PC-9 (cell line): Measurements from ENCODE around the gene ADGRD1. TPM values are rescaled to one million over a fixed set of nuclear protein-coding genes. Genes with fewer than 3 reads are reported as not detected.

ENCODE experiments used
- BruUV-seq: library from RNA; stranded (reverse); fragments of 400-500 nt; replicated peaks from 2 replicates; lab custom pipeline; 2021; lab: Mats Ljungman, UMichigan
- CTCF ChIA-PET: fragments of 300-600 bp; sonication (Branson Sonifier 250); formaldehyde crosslinking; loops from one replicate; lab custom pipeline; 2022; ENCODE audit warnings: antibody characterized with exemption; lab: Charles Lee
- POLR2A ChIA-PET: fragments of 300-600 bp; sonication (Branson Sonifier 250); formaldehyde crosslinking; loops from one replicate; lab custom pipeline; 2022; ENCODE audit warnings: antibody characterized with exemption; ENCODE audit not compliant: unreplicated experiment; lab: Charles Lee
- DNase-seq, 2 experiments: peaks; one replicate each; pipeline versions ENCODE4 v3.0.0 to v3.0.0-alpha.2; 2015 to 2022; ENCODE audit warnings: mixed read lengths in 1 of 2
- H2AFZ ChIP-seq: fragments of 200-600 bp; sonication (generic); 2 replicates; pipeline ENCODE4 v1.8.1; 2017; ENCODE audit warnings: antibody characterized with exemption
- H3F3A ChIP-seq: fragments of 200-600 bp; sonication (generic); 2 replicates; pipeline ENCODE4 v1.8.1; 2017; ENCODE audit warnings: antibody characterized with exemption, mild to moderate bottlenecking, low read depth; ENCODE audit not compliant: insufficient read depth
- H3K27ac ChIP-seq: fragments of 200-600 bp; sonication (generic); 2 replicates; pipeline ENCODE4 v1.6.1; 2016; ENCODE audit warnings: mixed run types
- H3K27me3 ChIP-seq: fragments of 200-600 bp; sonication (generic); 2 replicates; pipeline ENCODE4 v1.6.1; 2016; ENCODE audit warnings: low read depth, mixed run types; ENCODE audit not compliant: insufficient read depth
- H3K36me3 ChIP-seq: fragments of 200-600 bp; sonication (generic); 2 replicates; pipeline ENCODE4 v1.6.1; 2016; ENCODE audit warnings: low read depth, mixed run types
- H3K4me1 ChIP-seq: fragments of 200-600 bp; sonication (generic); replicated peaks from 2 replicates; pipeline ENCODE4 v1.6.1; 2016; ENCODE audit warnings: mixed run types; ENCODE audit not compliant: insufficient read depth
- H3K4me2 ChIP-seq: fragments of 200-600 bp; sonication (generic); 2 replicates; pipeline ENCODE4 v1.6.1; 2017; ENCODE audit warnings: mixed run types
- H3K4me3 ChIP-seq: fragments of 200-600 bp; sonication (generic); 2 replicates; pipeline ENCODE4 v1.6.1; 2016; ENCODE audit warnings: mixed run types
- H3K79me2 ChIP-seq: fragments of 200-600 bp; sonication (generic); 2 replicates; pipeline ENCODE4 v1.6.1; 2017; ENCODE audit warnings: low read depth, mixed run types
- H3K9me2 ChIP-seq: fragments of 200-600 bp; sonication (generic); 2 replicates; pipeline ENCODE4 v1.8.1; 2017; ENCODE audit warnings: mild to moderate bottlenecking; ENCODE audit not compliant: insufficient read depth
- H3K9me3 ChIP-seq: fragments of 200-600 bp; sonication (generic); 2 replicates; pipeline ENCODE4 v1.8.1; 2016; ENCODE audit warnings: low read depth; ENCODE audit not compliant: insufficient read depth
- H4K20me1 ChIP-seq: fragments of 200-600 bp; sonication (generic); 2 replicates; pipeline ENCODE4 v1.8.1; 2017; ENCODE audit not compliant: insufficient read depth
- EZH2 ChIP-seq: fragments of 200-600 bp; sonication (generic); IDR thresholded peaks from 2 replicates; pipeline ENCODE4 v1.8.0; 2017; ENCODE audit warnings: antibody characterized with exemption, low read depth
- intact Hi-C: fragments of 100-400 bp; cut with micrococcal nuclease; formaldehyde crosslinking; loops from one replicate; pipeline ENCODE4 v1.10.0; 2022; ENCODE audit not compliant: unreplicated experiment
- total RNA-seq: library from RNA; stranded (reverse); gene quantifications from 2 replicates; pipeline ENCODE4 v1.2.3, GENCODE V29; 2021
- TF ChIP-seq, protein P1 (sequence below): fragments of 200-600 bp; sonication (generic); conservative IDR thresholded peaks from 2 replicates; pipeline ENCODE4 v1.6.1; 2017; ENCODE audit warnings: mixed run types, antibody characterized with exemption, mild to moderate bottlenecking, moderate library complexity

The ADGRD1 gene
- total RNA-seq, 1 experiment from 2014 or later = not detected

DNA sequence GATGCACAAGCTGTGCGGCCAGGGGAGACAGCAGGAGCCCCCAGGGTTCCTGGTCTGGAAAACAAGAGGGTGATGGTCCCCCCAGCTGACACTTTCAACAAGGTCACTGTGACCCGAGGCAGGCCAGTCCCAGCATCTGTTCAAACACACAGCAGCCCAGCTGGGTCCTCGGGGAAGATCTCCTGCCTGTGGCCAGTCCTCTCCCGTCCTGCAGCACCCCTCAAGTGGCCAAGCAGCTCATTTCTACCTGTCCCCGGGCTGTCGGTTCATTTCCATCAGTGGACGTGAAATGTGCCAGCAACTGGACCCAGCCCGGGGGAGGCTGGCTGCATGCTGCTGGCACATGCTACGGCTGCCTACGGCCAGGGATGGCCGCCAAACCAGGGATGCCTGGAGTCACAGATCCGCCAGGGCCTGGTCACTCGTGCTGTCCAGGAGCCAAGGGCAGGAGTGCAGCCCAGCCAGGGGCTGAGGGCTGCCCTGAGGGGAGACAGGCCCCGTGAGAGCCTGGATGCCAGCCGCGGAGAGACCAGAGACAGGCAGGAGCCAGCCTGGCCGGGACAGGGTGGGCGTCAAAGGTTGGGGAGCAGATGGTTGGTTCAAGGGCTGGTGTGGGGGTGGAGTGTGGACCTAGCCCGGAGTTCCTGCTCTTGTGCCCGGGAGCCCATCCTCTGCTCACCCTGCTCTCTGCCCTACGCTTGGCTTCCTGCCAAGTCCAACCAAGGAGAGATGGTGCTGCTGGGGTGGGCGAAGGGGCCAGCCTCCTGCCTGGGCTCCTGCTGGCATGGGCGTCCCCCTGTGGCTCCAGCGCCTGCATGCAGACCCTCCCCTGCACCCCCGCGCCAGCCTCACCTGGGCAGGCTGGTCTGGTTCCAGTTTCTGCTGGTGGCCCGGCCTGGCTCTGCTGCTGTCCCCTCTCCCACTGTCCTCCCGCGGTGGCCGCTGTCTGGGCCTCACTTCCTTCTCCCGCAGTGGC lies 143.8 kb downstream of the ADGRD1 start:
- intact Hi-C loops = no loop called here
- no TSS peak for BruUV-seq

DNA sequence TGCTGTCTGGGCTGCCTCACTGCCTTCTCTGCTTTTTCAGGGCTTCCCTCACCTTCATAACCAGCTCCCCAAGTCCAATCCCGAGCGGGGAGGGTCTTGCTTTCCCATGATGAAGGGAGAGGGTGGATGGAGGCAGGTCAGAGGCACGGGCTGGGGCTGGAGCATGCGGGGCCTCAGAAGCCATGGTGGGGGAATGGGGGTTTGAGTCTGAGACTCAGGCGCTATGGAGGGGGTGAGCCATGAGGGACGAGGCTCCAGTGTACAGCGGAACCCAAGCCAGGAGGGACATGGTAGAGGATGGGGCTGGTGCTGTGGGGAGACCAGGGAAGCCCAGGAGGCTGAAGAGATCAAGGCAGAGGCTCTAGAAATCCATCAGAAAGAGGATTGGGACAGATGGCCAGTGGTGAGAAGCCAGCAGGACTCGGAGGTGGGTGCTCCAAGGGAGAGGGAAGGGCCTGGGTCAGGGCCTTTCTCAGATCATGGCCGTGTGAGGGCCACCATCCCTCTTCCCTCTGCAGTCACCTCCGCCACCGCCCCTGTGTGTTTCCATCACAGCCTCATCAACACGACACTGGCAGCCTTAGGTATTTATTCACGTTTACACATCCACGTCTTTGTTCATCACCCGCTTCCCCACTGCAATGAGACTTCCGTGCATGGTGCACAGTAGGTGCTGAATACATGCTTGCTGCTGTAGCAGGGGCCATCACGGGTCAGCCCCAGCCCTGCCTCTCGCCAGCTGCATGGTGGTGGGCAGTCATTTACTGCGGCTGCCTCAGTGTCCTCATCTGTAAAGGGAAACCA lies 144.7 kb downstream of the ADGRD1 start:
- Histone ChIP-seq H3K27me3 (peaks cover 88% of the 10 kb centered on the region), H4K20me1 (no peaks in the 10 kb centered on the region), H3K36me3 (no peaks in the 10 kb centered on the region), H3K27ac (no peak overlapping the region), H3F3A (no peaks in the 10 kb centered on the region), H3K79me2 (no peaks in the 10 kb centered on the region), H3K9me3 (no peaks in the 10 kb centered on the region), H3K9me2 (no peaks in the 10 kb centered on the region), H3K4me2 (no peak overlapping the region), H3K4me1 (no peaks in the 10 kb centered on the region), H3K4me3 (no peak overlapping the region), H2AFZ (no peak overlapping the region)
- CTCF ChIA-PET = no interaction called here
- POLR2A ChIA-PET = no interaction called here
- no peak for TF ChIP-seq EZH2
- TF ChIP-seq, protein P1, sequence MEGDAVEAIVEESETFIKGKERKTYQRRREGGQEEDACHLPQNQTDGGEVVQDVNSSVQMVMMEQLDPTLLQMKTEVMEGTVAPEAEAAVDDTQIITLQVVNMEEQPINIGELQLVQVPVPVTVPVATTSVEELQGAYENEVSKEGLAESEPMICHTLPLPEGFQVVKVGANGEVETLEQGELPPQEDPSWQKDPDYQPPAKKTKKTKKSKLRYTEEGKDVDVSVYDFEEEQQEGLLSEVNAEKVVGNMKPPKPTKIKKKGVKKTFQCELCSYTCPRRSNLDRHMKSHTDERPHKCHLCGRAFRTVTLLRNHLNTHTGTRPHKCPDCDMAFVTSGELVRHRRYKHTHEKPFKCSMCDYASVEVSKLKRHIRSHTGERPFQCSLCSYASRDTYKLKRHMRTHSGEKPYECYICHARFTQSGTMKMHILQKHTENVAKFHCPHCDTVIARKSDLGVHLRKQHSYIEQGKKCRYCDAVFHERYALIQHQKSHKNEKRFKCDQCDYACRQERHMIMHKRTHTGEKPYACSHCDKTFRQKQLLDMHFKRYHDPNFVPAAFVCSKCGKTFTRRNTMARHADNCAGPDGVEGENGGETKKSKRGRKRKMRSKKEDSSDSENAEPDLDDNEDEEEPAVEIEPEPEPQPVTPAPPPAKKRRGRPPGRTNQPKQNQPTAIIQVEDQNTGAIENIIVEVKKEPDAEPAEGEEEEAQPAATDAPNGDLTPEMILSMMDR = no peak
- BruUV-seq = no TSS peak
- intact Hi-C loops = no loop called here
- no peak for DNase-seq

More for the DNA sequence above, 143.8 kb downstream of the ADGRD1 start:
- no peaks in the 10 kb centered on the region for H3F3A ChIP-seq
- no peaks in the 10 kb centered on the region for H3K79me2 ChIP-seq
- DNase-seq = peak in 1 of 2 experiments; percentile 8
- H3K27me3 ChIP-seq = peaks cover 88% of the 10 kb centered on the region
- no peaks in the 10 kb centered on the region for H3K9me3 ChIP-seq
- H3K4me1 ChIP-seq = no peaks in the 10 kb centered on the region
- no peak overlapping the region for H2AFZ ChIP-seq
- ChIA-PET CTCF (no interaction called here), POLR2A (no interaction called here)
- H3K27ac ChIP-seq = no peak overlapping the region
- no peak overlapping the region for H3K4me3 ChIP-seq
- TF ChIP-seq, protein P1 = no peak
- no peak for TF ChIP-seq EZH2
- no peaks in the 10 kb centered on the region for H3K9me2 ChIP-seq
- no peaks in the 10 kb centered on the region for H3K36me3 ChIP-seq
- no peaks in the 10 kb centered on the region for H4K20me1 ChIP-seq
- H3K4me2 ChIP-seq = no peak overlapping the region

DNA sequence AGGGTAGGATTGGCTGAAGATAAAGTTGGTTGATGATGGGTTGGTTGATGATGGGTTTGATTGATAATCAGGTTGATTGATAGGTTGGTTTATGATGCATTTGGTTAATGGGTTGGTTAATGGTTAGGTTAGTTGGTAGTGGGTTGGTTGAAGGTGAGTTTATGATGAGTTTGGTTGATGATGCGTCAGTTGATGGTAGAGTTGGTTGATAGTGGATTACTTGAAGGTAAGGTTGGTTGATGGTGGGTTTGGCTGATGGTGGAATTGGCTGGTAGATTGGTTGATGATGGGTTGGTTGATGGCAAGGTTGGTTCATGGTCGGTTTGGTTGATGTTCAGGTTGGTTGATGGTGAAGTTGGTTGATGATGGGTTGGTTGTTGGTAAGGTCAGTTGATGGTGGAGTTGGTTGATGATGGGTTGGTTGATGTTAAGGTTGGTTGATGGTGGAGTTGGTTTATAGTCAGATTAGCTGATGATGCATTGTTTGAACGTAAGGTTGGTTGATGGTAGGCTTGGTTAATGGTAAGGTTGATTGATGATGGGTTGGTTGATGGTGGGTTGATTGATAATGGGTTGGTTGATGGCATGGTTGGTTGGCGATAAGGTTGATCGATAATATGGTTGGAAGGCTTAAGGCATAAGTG lies 146.4 kb downstream of the ADGRD1 start:
- no peaks in the 10 kb centered on the region for H4K20me1 ChIP-seq
- no peak overlapping the region for H3K27ac ChIP-seq
- no TSS peak for BruUV-seq
- no peak overlapping the region for H2AFZ ChIP-seq
- DNase-seq = no peak
- H3K9me3 ChIP-seq = no peaks in the 10 kb centered on the region
- H3K4me2 ChIP-seq = no peak overlapping the region
- no peak for TF ChIP-seq EZH2
- TF ChIP-seq, protein P1 = no peak
- H3F3A ChIP-seq = no peaks in the 10 kb centered on the region
- peaks cover 83% of the 10 kb centered on the region for H3K27me3 ChIP-seq
- no peaks in the 10 kb centered on the region for H3K79me2 ChIP-seq
- intact Hi-C loops = no loop called here
- H3K36me3 ChIP-seq = no peaks in the 10 kb centered on the region
- H3K4me1 ChIP-seq = no peaks in the 10 kb centered on the region
- H3K4me3 ChIP-seq = no peak overlapping the region
- H3K9me2 ChIP-seq = no peaks in the 10 kb centered on the region
- ChIA-PET CTCF (interaction anchor here (0.6 kb wide), 1 partner anchor 492 kb away, joined by 8 read pairs; no protein-coding TSS in a partner anchor), POLR2A (no interaction called here)
